ENCODE data around the gene FADS3. TPM values are rescaled to one million over a fixed set of nuclear protein-coding genes. Genes with fewer than 3 reads are reported as not detected.

Gene FADS3
- total RNA-seq, 5 donors from 2014 or later (not counting 1 experiment from before 2014, with no cell fraction given), result 6.5 to 17.1 (median 10.5) TPM

DNA sequence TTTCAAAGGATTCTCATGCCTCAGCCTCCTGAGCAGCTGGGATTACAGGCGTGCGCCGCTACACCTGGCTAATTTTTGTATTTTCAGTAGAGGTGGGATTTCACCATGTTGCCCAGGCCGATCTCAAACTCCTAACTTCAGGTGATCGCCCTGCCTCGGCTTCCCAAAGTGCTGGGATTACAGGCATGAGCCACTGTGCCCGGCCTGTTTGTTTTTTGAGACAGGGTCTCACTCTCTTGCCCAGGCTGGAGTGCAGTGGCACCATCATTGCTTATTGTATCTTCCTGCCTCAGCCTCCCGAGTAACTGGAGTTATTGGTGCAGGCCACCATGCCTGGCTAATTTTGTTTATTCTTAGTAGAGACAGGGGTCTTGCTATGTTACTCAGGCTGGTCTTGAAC lies 55.2 kb downstream of the FADS3 start:
- POLR2A ChIA-PET, result no interaction called here

DNA sequence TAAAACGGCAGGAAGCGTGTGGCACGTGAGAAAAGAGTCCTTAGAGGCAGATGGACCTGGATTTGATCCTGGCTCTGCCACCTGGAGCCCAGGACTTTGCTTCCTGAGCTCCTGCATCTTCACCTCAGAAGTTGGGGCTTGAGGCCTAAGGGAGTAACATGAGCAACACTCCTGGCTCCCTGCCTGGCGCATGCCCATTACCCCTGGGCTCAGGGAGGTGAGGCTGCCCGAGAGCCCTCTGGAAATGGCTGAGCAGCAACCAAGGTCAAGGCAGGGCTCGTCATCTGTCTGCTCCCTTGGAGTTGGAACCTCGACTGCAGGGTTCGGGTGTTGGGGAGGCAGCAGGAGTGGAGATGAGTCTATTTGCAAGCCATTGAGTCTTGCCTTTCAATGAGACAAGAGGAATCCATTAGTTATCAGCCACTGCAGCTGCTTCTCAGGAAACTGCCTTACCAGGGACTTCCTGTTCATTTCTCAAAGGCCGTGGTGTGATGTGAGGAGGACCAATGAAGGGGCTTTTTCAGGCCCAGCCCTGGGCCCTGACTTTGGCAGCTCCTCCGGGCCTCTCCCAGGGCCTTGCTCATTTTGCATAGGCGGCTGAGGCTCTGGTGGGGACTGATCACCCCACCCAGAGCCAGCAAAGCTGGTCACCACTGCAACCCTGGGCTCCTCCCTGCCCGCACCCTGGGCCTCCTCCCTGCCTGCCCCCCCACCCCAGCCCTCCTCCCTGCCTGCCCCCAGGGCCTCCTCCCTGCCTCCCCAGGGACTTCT lies 56.9 kb downstream of the FADS3 start:
- Mint-ChIP-seq H3K4me3 (peak overlapping the region in 1 of 3 donors; percentile 61), H3K27me3 (peaks cover 0 to 19% of the 10 kb centered on the region in 2 donors), H3K4me1 (peaks cover 25 to 57% (median 25%) of the 10 kb centered on the region in 3 donors), H3K9me3 (no peaks in the 10 kb centered on the region), H3K27ac (peak overlapping the region; percentile 31 to 71), H3K36me3 (no peaks in the 10 kb centered on the region)
- WGBS (ENCODE audit: insufficient coverage), result 56% methylated on average over 10 of the region's 12 CpGs
- POLR2A ChIA-PET, result interaction anchor here (0.5 to 0.7 kb wide), 3 partner anchors 561 to 939 kb away, joined by 4 to 6 read pairs (median 4); no protein-coding TSS in a partner anchor
- Histone ChIP-seq H3K36me3 (ENCODE audit: control insufficient read depth in 2 of 2, extremely low read depth in 1 of 2, insufficient read depth in 1 of 2, low read length in 1 of 2) (no peaks in the 10 kb centered on the region), H3K27ac (ENCODE audit: low read length) (peak overlapping the region; percentile 45), H3K4me3 (ENCODE audit: control insufficient read depth in 1 of 2, extremely low read depth in 1 of 2, low read length in 1 of 2) (no peak overlapping the region), H3K4me1 (ENCODE audit: control insufficient read depth in 1 of 2, extremely low read depth in 1 of 2, insufficient read depth in 2 of 2, low read length in 2 of 2) (peaks cover 26% of the 10 kb centered on the region in 2 experiments), H3K9me3 (no peaks in the 10 kb centered on the region), H3K27me3 (replicated peaks in 1 of 2; ENCODE audit: control insufficient read depth in 2 of 2, extremely low read depth in 1 of 2, insufficient read depth in 2 of 2, low read length in 1 of 2) (peaks cover 0 to 18% of the 10 kb centered on the region in 2 experiments)
- ATAC-seq (replicated peaks in 1 of 4) (peak; percentile 86 to 94 (median 90)), DNase-seq (peak in 30 of 35 experiments; percentile 25 to 71 (median 50))
- CTCF ChIA-PET, result interaction anchor here (0.6 to 1.2 kb wide), 4 partner anchors 37 to 1109 kb away, joined by 4 to 7 read pairs (median 6); no protein-coding TSS in a partner anchor

More for the DNA sequence above, 55.2 kb downstream of the FADS3 start:
- Mint-ChIP-seq H3K9me3 (no peaks in the 10 kb centered on the region), H3K27ac (no peak overlapping the region), H3K27me3 (peaks cover 0 to 7% of the 10 kb centered on the region in 2 donors), H3K4me3 (no peak overlapping the region), H3K4me1 (peaks cover 22 to 44% (median 24%) of the 10 kb centered on the region in 3 donors), H3K36me3 (no peaks in the 10 kb centered on the region)
- ATAC-seq (replicated peaks in 1 of 4) (no peak), DNase-seq (no peak)
- no peaks in the 10 kb centered on the region for H3K9me3 ChIP-seq
- peaks cover 16 to 23% of the 10 kb centered on the region in 2 experiments for H3K4me1 ChIP-seq (ENCODE audit: control insufficient read depth in 1 of 2, extremely low read depth in 1 of 2, insufficient read depth in 2 of 2, low read length in 2 of 2)
- CTCF ChIA-PET, result no interaction called here
- H3K36me3 ChIP-seq (ENCODE audit: control insufficient read depth in 2 of 2, extremely low read depth in 1 of 2, insufficient read depth in 1 of 2, low read length in 1 of 2), result peaks cover 2 to 4% of the 10 kb centered on the region in 2 donors
- H3K27ac ChIP-seq (ENCODE audit: low read length), result no peak overlapping the region
- H3K4me3 ChIP-seq (ENCODE audit: control insufficient read depth in 1 of 2, extremely low read depth in 1 of 2, low read length in 1 of 2), result no peak overlapping the region
- 97% methylated on average over 4 of the region's 8 CpGs for WGBS (ENCODE audit: insufficient coverage)
- H3K27me3 ChIP-seq (replicated peaks in 1 of 2; ENCODE audit: control insufficient read depth in 2 of 2, extremely low read depth in 1 of 2, insufficient read depth in 2 of 2, low read length in 1 of 2), result peaks cover 0 to 14% of the 10 kb centered on the region in 2 experiments

DNA sequence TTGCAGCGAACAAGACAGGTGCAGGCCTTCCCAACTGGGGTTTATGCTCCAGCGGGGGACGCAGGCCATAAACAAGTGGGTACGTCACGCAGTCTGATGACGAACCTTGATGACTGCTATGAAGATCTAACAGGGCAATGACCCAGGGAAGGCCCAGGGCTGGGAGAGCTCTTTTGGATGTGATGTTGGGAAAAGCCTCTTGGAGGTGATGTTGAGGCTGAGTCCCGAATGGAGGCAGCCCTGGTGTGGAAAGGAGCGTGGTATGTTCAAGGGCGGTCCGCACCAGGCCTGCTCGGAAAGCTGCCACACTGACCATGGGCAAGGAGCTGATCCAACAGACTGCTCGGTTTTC lies 57.4 kb downstream of the FADS3 start:
- H3K4me3 ChIP-seq (ENCODE audit: control insufficient read depth in 1 of 2, extremely low read depth in 1 of 2, low read length in 1 of 2), result no peak overlapping the region
- Mint-ChIP-seq H3K4me3 (peak overlapping the region in 1 of 3 donors; percentile 61), H3K4me1 (peaks cover 29 to 61% (median 30%) of the 10 kb centered on the region in 3 donors)

DNA sequence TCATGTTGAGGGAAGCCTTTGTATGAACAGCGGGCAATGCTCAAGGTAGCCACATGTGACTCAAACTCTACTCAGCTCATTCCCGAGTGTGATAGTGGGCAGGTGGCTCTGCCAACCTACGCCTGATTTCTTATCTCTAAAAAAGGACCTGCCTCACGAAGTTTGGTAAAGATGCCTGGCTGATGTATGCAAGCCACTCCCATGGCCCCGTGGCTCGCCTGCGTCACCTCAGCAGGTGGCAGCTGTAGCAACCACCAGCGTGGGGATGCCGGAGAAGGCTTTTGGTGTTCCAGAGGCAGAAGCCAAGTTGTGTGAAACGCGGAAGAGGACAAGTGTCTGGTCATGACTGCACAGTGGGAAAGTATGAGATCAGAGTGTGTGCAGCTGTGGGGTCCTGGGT lies 57.9 kb downstream of the FADS3 start:
- H3K36me3 ChIP-seq (ENCODE audit: control insufficient read depth in 2 of 2, extremely low read depth in 1 of 2, insufficient read depth in 1 of 2, low read length in 1 of 2), result no peaks in the 10 kb centered on the region
- no peaks in the 10 kb centered on the region for H3K9me3 Mint-ChIP-seq
- no peak overlapping the region for H3K4me3 ChIP-seq (ENCODE audit: control insufficient read depth in 1 of 2, extremely low read depth in 1 of 2, low read length in 1 of 2)
- DNase-seq (peak in 7 of 35 experiments; percentile 19 to 62 (median 37)), ATAC-seq (replicated peaks in 1 of 4) (peak in 1 of 4 experiments; percentile 72)
- peaks cover 0 to 28% of the 10 kb centered on the region in 2 experiments for H3K27me3 ChIP-seq (replicated peaks in 1 of 2; ENCODE audit: control insufficient read depth in 2 of 2, extremely low read depth in 1 of 2, insufficient read depth in 2 of 2, low read length in 1 of 2)
- no peaks in the 10 kb centered on the region for H3K9me3 ChIP-seq
- no peak overlapping the region for H3K27ac Mint-ChIP-seq
- H3K4me3 Mint-ChIP-seq, result peak overlapping the region in 1 of 3 donors; percentile 61
- peaks cover 32 to 65% (median 32%) of the 10 kb centered on the region in 3 donors for H3K4me1 Mint-ChIP-seq
- H3K27me3 Mint-ChIP-seq, result peaks cover 0 to 25% of the 10 kb centered on the region in 2 donors
- H3K4me1 ChIP-seq (ENCODE audit: control insufficient read depth in 1 of 2, extremely low read depth in 1 of 2, insufficient read depth in 2 of 2, low read length in 2 of 2), result peaks cover 29 to 36% of the 10 kb centered on the region in 2 experiments
- no peaks in the 10 kb centered on the region for H3K36me3 Mint-ChIP-seq
- ChIA-PET CTCF (no interaction called here), POLR2A (no interaction called here)
- WGBS (ENCODE audit: insufficient coverage), result 73% methylated on average over 10 of the region's 11 CpGs
- H3K27ac ChIP-seq (ENCODE audit: low read length), result no peak overlapping the region

More for the DNA sequence above, 57.4 kb downstream of the FADS3 start:
- H3K9me3 ChIP-seq, result no peaks in the 10 kb centered on the region
- CTCF ChIA-PET, result interaction anchor here (0.6 to 1.2 kb wide), 3 partner anchors 36 to 197 kb away, joined by 5 to 7 read pairs (median 6); no protein-coding TSS in a partner anchor
- H3K36me3 ChIP-seq (ENCODE audit: control insufficient read depth in 2 of 2, extremely low read depth in 1 of 2, insufficient read depth in 1 of 2, low read length in 1 of 2), result no peaks in the 10 kb centered on the region
- POLR2A ChIA-PET, result no interaction called here
- Mint-ChIP-seq H3K27me3 (peaks cover 0 to 23% of the 10 kb centered on the region in 2 donors), H3K9me3 (no peaks in the 10 kb centered on the region), H3K36me3 (no peaks in the 10 kb centered on the region), H3K27ac (peak overlapping the region in 1 of 2 donors; percentile 69)
- peaks cover 0 to 24% of the 10 kb centered on the region in 2 experiments for H3K27me3 ChIP-seq (replicated peaks in 1 of 2; ENCODE audit: control insufficient read depth in 2 of 2, extremely low read depth in 1 of 2, insufficient read depth in 2 of 2, low read length in 1 of 2)
- DNase-seq (no peak), ATAC-seq (replicated peaks in 1 of 4) (no peak)
- 98% methylated on average over 12 of the region's 12 CpGs for WGBS (ENCODE audit: insufficient coverage)
- H3K27ac ChIP-seq (ENCODE audit: low read length), result no peak overlapping the region
- peaks cover 29 to 31% of the 10 kb centered on the region in 2 experiments for H3K4me1 ChIP-seq (ENCODE audit: control insufficient read depth in 1 of 2, extremely low read depth in 1 of 2, insufficient read depth in 2 of 2, low read length in 2 of 2)

DNA sequence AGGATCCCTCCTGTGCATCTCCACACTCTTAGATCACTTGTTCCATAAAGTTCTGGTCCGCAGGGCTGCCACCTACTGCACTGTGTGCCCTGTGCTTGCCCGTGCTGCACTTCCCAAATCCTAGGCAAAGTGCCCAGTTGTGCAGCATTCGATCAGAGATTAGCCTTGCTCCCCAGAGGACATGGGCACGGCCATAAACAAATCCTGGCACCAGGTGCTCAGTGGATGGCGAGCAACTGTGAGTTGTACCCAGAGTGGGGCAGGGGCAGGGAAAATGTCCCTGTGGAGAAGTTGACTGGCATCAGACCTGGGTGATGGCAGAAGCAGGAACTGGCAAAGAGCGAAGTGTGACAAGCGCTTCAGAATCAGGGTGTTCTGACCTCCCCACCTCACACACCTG lies 58.6 kb downstream of the FADS3 start:
- no peak overlapping the region for H3K4me3 Mint-ChIP-seq
- H3K4me3 ChIP-seq (ENCODE audit: control insufficient read depth in 1 of 2, extremely low read depth in 1 of 2, low read length in 1 of 2), result no peak overlapping the region
- H3K27me3 Mint-ChIP-seq, result peaks cover 0 to 30% of the 10 kb centered on the region in 2 donors
- peaks cover 34 to 68% (median 37%) of the 10 kb centered on the region in 3 donors for H3K4me1 Mint-ChIP-seq
- ATAC-seq (replicated peaks in 1 of 4) (no peak), DNase-seq (no peak)
- no peaks in the 10 kb centered on the region for H3K9me3 Mint-ChIP-seq
- H3K27me3 ChIP-seq (replicated peaks in 1 of 2; ENCODE audit: control insufficient read depth in 2 of 2, extremely low read depth in 1 of 2, insufficient read depth in 2 of 2, low read length in 1 of 2), result peaks cover 0 to 32% of the 10 kb centered on the region in 2 experiments
- no peaks in the 10 kb centered on the region for H3K36me3 ChIP-seq (ENCODE audit: control insufficient read depth in 2 of 2, extremely low read depth in 1 of 2, insufficient read depth in 1 of 2, low read length in 1 of 2)
- H3K27ac Mint-ChIP-seq, result no peak overlapping the region
- WGBS (ENCODE audit: insufficient coverage), result 88% methylated on average over 5 of the region's 7 CpGs
- H3K9me3 ChIP-seq, result no peaks in the 10 kb centered on the region
- ChIA-PET POLR2A (no interaction called here), CTCF (no interaction called here)
- H3K36me3 Mint-ChIP-seq, result no peaks in the 10 kb centered on the region
- no peak overlapping the region for H3K27ac ChIP-seq (ENCODE audit: low read length)
- peaks cover 29 to 43% of the 10 kb centered on the region in 2 experiments for H3K4me1 ChIP-seq (ENCODE audit: control insufficient read depth in 1 of 2, extremely low read depth in 1 of 2, insufficient read depth in 2 of 2, low read length in 2 of 2)

DNA sequence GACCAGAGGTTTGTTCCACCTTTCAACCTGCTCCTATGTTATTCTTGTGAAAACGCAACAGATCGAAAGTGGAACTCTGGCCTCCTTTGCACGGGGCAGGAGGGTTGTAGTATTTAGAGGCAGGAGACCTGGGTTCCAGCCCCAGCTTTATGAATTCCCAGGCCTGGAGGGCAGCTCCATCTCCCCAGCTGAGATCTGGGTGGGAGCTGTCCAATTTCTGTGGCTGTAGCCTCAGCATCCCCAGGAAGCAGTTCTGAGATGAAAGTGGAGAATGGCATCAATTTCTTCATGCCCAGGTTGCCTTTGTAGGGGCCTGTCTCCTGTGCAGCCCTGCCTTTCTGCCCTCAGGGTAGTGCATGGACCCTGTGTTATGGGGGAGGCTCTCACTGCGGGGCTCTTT lies 59.1 kb downstream of the FADS3 start:
- Mint-ChIP-seq H3K27ac (no peak overlapping the region), H3K4me1 (peaks cover 35 to 69% (median 39%) of the 10 kb centered on the region in 3 donors), H3K9me3 (no peaks in the 10 kb centered on the region), H3K4me3 (no peak overlapping the region), H3K27me3 (peaks cover 0 to 32% of the 10 kb centered on the region in 2 donors), H3K36me3 (no peaks in the 10 kb centered on the region)
- ChIA-PET CTCF (no interaction called here), POLR2A (no interaction called here)
- DNase-seq, result no peak
- peaks cover 33 to 47% of the 10 kb centered on the region in 2 experiments for H3K4me1 ChIP-seq (ENCODE audit: control insufficient read depth in 1 of 2, extremely low read depth in 1 of 2, insufficient read depth in 2 of 2, low read length in 2 of 2)
- H3K27ac ChIP-seq (ENCODE audit: low read length), result no peak overlapping the region
- no peak for ATAC-seq (replicated peaks in 1 of 4)
- no peak overlapping the region for H3K4me3 ChIP-seq (ENCODE audit: control insufficient read depth in 1 of 2, extremely low read depth in 1 of 2, low read length in 1 of 2)
- H3K9me3 ChIP-seq, result no peaks in the 10 kb centered on the region
- WGBS (ENCODE audit: insufficient coverage), result 72% methylated on average over 2 of the region's 4 CpGs
- peaks cover 0 to 37% of the 10 kb centered on the region in 2 experiments for H3K27me3 ChIP-seq (replicated peaks in 1 of 2; ENCODE audit: control insufficient read depth in 2 of 2, extremely low read depth in 1 of 2, insufficient read depth in 2 of 2, low read length in 1 of 2)
- no peaks in the 10 kb centered on the region for H3K36me3 ChIP-seq (ENCODE audit: control insufficient read depth in 2 of 2, extremely low read depth in 1 of 2, insufficient read depth in 1 of 2, low read length in 1 of 2)
